RWPE1 (cell line): ENCODE measurements around the gene ZNF394.

Experiments
- CTCF ChIA-PET: fragments of 350-600 bp; sonication (Branson Sonifier 250); formaldehyde crosslinking; extraction: SDS; loops from one replicate; lab custom pipeline; 2021; lab: Yijun Ruan, JAX
- POLR2A ChIA-PET: fragments of 400-600 bp; formaldehyde crosslinking; extraction: SDS; loops from one replicate; lab custom pipeline; 2020; ENCODE audit warnings: antibody characterized with exemption; ENCODE audit not compliant: low non-redundant PET; lab: Yijun Ruan, JAX
- DNase-seq: peaks from one replicate; pipeline ENCODE4 v3.0.0; 2012; ENCODE audit warnings: low spot score
- H3K27ac ChIP-seq: fragments of 450-650 bp; 2 replicates; pipeline ENCODE4 v1.5.1; 2017
- CTCF ChIP-seq: fragments of 450-650 bp; conservative IDR thresholded peaks from 2 replicates; pipeline ENCODE4 v1.5.1; 2017; ENCODE audit warnings: low read depth, mild to moderate bottlenecking

The ZNF394 gene

GRCh38 chr7:99461221-99461620, 38.9 kb downstream of the ZNF394 start:
- DNase-seq: no peak
- CTCF ChIA-PET: no interaction called here
- POLR2A ChIA-PET: no interaction called here
- peak overlapping the region; percentile 45 for H3K27ac ChIP-seq
- TF ChIP-seq CTCF: no peak

GRCh38 chr7:99460651-99461050, 39.4 kb downstream of the ZNF394 start:
- ChIA-PET POLR2A (interaction anchor here (0.6 kb wide), 1 partner anchor 13 kb away, joined by 3 read pairs; no protein-coding TSS in a partner anchor), CTCF (no interaction called here)
- H3K27ac ChIP-seq: peak overlapping the region; percentile 45
- no peak for TF ChIP-seq CTCF
- no peak for DNase-seq

DNA sequence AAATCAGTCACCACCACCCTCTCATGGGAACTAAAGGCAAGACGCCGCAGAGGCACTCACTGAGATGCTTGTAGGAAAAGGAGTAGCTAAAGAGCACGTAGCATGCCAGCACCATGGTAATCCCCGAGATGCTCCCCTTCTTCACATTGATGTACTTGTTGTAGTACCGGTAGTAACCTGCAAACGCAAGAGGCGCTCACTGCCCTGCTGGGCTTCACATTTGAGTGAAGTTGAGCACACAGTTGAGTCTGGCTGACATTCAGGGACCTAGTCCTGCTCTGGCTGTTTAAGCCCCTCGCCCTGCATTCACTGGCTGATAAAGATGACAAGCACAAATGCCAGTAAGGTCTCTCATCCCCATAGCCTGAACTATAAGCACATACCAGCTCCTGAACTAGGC, 41.0 kb downstream of the ZNF394 start:
- ChIA-PET POLR2A (no interaction called here), CTCF (interaction anchor here (0.6 to 0.9 kb wide), 3 partner anchors 10 to 94 kb away, joined by 3 to 4 read pairs (median 3); no protein-coding TSS in a partner anchor)
- H3K27ac ChIP-seq: peak overlapping the region; percentile 34
- no peak; the same call in 1 of the 2 replicates for TF ChIP-seq CTCF
- DNase-seq: no peak

GRCh38 chr7:99457650-99458493, 42.2 kb downstream of the ZNF394 start:
- peak overlapping the region; percentile 46 for H3K27ac ChIP-seq
- ChIA-PET POLR2A (no interaction called here), CTCF (interaction anchor here (0.7 to 0.9 kb wide), 2 partner anchors 11 to 93 kb away, joined by 3 read pairs; no protein-coding TSS in a partner anchor)
- no peak for DNase-seq
- no peak for TF ChIP-seq CTCF

GRCh38 chr7:99457050-99457649, 42.9 kb downstream of the ZNF394 start:
- ChIA-PET CTCF (interaction anchor here (0.7 kb wide), 1 partner anchor 9 kb away, joined by 4 read pairs; no protein-coding TSS in a partner anchor), POLR2A (no interaction called here)
- peak overlapping the region; percentile 46 for H3K27ac ChIP-seq
- no peak for DNase-seq
- TF ChIP-seq CTCF: no peak

- DNase-seq: no peak
- ChIA-PET CTCF (no interaction called here), POLR2A (no interaction called here)
- H3K27ac ChIP-seq: peak overlapping the region; percentile 46
- no peak for TF ChIP-seq CTCF
These were observed 43.8 kb downstream of the ZNF394 start for GRCh38 chr7:99456288-99456687.
